CD4-positive, alpha-beta T cell treated with Interleukin-4 for 4 hours (primary cell): ENCODE data around the gene RAMP2.
"Not testable (repeated sequence)": the region's sequence is repeated elsewhere in the genome, so short reads cannot be mapped to it uniquely, and the experiment has no call there.

Experiments used
- DNase-seq: peaks from one replicate; pipeline ENCODE4 v3.0.0-alpha.2; 2020

RAMP2 gene

DNA sequence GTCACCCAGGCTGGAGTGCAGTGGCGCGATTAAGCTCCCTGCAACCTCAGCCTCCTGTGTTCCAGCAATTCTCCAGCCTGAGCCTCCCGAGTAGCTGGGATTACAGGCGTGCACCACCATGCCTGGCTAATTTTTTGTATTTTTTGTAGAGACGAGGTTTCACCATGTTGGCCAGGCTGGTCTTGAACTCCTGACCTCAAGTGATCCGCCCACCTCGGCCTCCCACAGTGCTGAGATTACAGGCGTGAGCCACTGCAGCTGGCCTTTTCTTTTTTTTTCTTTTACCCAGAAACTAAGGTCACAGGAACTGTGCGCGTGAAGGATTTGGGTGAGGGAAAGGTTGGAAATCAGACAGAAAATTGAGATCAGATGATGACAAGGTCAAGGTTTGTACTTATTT, 8.9 kb downstream of the RAMP2 start:
- not testable (repeated sequence) for DNase-seq

DNA sequence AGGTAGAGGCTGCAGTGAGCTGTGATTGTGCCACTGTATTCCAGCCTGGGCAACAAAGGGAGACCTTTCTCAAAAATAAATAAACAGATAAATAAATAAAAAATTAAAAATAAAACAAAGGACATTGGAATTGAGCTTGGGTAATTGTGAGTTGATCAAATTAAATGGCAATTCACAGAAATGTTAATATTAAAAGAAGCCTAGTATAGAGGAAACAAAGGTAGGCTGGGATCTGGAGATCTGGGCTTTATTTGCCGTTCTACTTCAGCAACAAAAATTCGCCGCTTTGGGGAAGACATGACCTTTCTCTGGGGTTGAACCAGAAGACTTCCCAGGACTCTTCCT, 11.9 kb downstream of the RAMP2 start:
- no peak for DNase-seq

DNA sequence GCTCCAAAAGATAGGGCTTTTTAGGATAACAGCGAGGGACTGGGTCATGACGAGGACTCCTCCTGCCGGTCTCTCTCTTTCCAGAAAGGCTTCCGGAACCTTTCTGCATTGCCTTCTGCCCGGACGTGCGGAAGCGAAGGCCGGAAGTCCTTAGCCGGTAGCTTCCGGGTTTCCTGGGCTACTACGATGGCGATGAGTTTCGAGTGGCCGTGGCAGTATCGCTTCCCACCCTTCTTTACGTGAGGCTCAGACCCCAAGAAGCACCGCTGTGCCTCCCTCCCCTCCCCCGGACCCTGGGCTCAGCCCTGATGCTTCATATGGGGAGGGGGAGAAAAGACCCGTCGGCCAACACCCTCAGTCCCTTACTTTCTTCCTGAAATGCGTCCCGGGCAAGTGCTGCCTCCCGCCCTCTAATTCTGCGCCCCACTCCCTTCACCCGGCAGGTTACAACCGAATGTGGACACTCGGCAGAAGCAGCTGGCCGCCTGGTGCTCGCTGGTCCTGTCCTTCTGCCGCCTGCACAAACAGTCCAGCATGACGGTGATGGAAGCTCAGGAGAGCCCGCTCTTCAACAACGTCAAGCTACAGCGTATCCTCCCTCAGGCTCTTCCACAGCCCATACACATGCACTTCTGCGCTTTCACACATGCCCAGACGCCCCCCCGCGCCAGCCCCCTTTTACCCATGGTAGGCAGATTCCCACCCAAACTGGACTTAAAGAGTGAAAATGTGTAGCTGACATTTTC, 12.4 kb downstream of the RAMP2 start, which contains the start of gene VPS25:
Gene VPS25, plus strand, starts transcription at position 160 of the 746 bp plus-strand sequence. Its CDS starts 27 bp downstream, at position 187.
- DNase-seq = peak; percentile 82

DNA sequence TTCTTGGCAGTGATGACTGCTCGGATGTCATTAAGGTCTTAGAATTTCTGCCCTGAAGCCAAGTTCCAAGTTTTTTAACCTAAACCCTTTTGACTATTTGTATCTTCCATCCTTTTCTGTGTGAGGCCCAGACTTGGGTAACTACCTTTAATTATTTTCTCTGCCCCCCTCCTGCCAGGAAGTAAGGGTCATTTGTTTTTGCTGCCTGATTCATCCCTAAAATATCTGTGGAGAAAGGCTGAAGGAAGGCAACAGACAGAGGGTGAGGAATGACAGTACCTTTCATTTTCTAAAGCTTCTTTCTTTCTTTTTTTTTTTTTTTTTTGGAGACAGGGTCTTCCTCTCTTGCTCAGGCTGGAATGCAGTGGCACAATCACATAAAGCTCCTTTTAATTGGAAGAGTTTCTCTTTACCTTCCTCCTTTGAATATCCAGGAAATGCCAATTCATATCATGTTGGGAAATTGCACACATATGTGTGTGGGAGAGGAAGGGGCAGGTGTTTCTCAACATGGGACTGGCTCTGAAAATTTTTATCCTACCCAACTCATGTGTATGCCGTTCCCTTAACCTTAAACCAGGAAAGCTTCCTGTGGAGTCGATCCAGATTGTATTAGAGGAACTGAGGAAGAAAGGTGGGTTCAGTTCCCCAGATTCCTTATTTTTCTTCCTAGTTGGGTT, 13.2 kb downstream of the RAMP2 start:
- no peak for DNase-seq

DNA sequence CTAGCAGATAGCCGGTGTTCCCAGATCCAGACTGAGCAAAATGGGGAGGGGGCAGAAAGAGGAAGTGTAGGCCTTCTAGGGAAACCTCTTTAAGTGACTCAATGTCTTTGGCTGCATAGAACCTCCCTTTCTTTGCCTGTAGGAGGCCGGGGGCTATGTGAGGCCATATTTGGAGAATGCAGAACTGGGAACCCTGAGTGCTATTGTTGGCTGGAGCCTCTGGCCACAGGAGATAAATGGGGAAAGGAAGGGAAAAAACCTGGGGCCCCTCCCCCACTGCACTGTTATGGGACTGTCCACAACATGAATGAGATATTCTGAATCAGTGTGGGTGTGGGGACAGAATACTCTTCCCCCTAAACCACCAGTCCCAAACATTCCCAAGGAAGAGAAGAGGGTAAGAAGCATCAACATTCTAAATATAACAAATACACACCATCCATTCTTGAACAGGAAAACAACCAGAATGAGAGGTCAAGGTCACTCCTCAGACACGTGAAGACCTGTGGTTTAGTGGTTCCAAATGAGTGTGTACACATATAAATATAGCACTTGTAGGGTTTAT, 14.6 kb downstream of the RAMP2 start:
- no peak for DNase-seq

DNA sequence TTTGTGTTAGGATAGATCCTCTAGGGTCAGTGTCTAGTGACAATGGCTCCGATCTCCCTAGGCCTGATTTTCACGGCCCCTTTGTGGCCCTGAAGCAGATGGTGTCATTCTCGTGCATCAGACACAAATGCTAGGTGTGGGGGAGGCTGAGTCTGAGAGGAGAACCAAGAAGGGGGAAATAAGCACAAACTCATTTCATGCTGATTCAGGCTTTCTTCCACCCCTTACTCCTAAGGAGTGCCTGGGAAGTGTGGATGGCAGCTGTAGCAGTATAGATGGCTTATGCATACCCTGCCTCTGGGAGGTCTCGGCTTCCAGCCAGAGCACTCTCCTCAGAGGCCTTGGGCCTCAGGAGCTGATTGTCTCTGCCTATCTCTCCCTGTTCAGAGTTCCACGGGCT, 17.5 kb downstream of the RAMP2 start:
- no peak for DNase-seq

DNA sequence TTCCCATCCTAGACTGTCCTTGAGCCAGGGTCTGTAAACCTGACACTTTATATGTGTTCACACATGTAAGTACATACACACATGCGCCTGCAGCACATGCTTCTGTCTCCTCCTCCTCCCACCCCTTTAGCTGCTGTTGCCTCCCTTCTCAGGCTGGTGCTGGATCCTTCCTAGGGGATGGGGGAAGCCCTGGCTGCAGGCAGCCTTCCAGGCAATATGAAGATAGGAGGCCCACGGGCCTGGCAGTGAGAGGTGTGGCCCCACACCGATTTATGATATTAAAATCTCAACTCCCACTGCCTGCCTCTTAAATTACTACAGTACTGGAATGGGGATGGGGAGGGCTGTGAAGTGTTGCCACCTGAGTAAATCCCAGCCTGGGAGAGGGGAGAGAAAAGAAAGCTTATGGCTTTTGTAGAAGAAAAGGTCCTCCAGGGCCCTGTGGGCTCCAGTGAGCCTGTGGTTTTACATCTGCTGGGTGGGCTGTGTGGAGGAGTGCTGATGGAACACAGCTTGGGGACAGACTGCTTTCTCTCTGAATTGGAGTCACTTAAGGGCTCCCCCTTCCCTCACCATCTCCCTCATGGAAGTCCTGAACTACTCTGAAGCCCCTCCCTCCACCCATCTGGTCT, 18.4 kb downstream of the RAMP2 start:
- DNase-seq = no peak

DNA sequence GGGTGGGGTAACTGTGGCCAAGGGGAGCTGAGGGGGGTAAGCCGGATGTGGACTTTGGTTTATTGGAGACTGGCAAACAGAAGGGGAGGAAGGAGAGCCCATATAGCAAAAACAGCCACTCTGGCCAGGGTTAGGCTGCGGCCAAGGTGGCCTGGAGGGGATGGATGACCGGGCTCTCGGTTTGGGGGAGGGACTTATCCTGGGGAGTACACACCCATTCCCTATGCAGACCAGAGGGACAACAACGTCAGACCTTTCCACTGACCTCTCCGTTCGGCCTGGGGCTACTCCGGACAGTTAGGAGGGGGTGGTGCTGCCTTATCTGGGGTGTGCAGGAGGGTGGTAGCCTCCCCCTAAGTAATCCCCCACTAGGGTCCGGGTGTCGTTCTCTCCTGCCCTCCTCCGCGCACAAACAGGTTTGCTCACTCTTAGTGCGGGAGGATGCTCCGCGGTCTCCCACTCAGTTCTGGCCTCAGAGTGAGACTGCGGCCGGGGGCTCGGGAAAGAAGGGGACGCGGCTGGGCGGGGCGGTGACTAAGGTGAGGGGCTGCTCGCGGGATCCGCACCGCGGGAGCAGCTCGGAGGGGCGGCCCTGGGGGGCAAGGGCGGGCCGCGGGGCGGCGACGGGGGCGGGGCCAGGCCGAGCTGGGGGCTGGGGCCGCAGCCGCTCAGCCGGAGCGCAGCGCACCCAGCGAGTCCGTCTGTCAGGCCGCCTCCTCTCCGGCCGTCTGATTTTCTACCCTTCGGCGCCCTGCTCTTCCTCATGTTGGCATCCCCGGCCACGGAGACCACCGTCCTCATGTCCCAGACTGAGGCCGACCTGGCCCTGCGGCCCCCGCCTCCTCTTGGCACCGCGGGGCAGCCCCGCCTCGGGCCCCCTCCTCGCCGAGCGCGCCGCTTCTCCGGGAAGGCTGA, 19.2 kb downstream of the RAMP2 start, which contains the start of gene WNK4:
Gene WNK4, plus strand, starts transcription at position 675 of the 915 bp plus-strand sequence. Its CDS starts 89 bp downstream, at position 764.
- no peak for DNase-seq

DNA sequence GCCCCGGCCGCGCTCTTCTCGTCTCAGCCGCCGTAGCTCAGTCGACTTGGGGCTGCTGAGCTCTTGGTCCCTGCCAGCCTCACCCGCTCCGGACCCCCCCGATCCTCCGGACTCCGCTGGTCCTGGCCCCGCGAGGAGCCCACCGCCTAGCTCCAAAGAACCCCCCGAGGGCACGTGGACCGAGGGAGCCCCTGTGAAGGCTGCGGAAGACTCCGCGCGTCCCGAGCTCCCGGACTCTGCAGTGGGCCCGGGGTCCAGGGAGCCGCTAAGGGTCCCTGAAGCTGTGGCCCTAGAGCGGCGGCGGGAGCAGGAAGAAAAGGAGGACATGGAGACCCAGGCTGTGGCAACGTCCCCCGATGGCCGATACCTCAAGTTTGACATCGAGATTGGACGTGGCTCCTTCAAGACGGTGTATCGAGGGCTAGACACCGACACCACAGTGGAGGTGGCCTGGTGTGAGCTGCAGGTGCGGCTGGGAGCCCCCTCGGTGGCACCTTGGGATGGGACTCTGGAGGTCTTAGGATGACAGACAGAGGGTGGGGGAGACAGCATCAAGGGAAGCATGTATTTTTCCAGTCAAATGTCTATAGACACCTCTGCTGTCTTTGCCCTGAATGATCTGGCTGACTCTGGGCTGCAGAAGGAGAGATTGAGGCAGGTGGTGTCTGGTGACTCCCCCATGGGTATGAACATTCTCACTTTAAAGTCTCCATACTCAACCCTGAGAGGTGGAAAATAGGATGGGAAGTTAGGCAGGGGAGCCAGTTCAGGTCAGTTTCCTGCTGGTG, 20.0 kb downstream of the RAMP2 start:
- no peak for DNase-seq

DNA sequence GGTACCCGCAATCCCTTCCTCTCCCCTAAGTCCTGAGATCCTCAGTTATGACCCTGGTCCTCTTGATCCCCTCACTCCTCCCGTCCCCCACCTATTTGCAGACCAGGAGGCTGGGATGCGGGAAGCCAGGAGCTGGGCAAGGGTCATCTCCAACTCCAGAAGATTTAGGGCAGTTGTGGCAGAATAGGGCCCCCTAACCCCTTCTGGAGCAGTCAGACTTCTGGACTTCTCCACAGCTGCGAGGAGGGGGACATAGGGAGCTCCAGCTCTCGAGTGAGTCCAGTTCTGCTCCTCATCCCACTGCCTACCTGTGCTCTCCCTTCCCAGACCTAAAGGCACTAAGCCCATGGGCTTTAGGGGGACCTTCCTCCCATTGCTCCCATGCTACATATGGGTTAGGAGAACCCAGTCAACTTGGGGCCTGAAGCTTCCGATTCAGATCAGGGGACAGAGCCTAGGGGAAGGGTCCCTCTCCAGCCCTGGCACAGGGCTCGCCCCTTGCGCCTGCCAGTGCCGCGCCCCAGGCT, 20.7 kb downstream of the RAMP2 start:
- no peak for DNase-seq

DNA sequence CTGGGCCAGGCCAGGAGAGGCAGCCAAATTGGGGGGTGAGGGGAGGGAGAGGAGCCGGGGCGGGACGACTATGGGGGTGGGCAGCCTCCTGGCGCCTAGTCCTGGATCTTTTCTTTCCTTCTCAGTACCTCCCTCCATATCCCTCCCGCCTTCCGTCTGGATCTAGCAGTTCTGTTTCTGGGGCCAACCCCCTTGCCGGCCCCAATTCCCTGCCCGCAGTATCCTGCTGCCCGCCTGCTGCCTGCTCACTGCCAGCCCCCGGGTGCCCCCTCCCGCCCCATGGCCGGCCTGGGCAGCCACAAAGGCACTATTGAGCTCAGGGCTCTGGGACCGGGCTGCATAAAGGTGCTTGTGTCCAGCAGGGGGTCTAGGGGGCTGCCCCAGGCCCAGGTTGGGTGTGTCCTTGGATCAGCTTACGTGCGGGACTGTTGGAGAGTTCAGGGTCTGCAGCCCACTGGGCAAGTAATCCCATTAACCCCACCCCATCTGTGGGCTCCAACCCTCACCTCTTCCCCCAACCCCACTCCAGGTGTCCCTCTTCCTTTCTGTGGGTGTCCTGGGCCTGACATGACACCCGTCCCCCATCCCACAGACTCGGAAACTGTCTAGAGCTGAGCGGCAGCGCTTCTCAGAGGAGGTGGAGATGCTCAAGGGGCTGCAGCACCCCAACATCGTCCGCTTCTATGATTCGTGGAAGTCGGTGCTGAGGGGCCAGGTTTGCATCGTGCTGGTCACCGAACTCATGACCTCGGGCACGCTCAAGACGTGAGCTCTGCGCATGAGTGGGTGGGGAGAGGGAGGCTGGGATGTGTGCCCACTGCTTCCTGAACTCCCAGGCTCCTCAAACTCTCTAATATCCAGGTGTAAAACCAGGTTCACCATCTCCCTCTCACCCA, 21.4 kb downstream of the RAMP2 start:
- DNase-seq = no peak

DNA sequence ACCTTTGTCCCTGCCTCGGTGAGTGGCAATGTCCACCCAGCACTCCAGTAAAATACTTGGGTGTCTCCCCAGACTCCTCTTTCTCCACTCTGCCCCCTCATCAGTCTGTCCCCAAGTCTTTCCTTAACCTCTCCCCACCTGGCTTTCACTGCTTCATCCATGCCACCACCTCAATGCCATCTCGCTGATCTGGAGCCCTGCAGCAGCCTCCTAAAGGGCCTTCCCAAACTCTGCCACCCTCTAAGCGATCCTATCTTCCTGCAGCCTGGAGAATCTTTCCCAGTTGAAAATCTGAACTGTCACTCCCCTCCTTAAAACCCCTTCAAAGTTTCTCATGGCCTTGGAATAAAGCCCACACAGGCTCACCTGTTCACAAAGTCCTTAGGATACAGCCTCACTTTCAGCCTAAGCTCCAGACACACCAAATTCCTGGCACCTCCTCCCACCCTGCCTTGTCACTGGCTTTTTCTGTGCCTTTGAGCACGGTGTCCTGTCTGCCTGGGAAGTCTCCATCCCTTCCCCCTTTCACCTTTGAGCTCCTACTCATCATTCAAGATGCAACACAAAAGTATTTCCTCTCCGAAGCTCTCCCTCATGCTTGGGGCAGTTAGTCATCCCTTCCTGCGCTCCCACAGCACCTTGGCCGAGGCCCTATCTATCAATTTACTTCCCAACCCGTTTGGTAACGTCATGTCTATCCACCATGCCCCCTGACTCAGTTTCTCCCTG, 22.2 kb downstream of the RAMP2 start:
- no peak for DNase-seq

DNA sequence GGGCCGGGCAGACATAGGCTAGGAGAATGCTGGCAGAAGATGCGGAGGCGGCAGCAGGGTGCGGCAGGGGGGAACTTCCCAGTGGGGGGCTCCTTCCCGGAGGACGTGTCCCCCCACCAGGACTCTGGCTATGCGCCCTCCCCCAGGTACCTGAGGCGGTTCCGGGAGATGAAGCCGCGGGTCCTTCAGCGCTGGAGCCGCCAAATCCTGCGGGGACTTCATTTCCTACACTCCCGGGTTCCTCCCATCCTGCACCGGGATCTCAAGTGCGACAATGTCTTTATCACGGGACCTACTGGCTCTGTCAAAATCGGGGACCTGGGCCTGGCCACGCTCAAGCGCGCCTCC, 22.7 kb downstream of the RAMP2 start:
- no peak for DNase-seq

DNA sequence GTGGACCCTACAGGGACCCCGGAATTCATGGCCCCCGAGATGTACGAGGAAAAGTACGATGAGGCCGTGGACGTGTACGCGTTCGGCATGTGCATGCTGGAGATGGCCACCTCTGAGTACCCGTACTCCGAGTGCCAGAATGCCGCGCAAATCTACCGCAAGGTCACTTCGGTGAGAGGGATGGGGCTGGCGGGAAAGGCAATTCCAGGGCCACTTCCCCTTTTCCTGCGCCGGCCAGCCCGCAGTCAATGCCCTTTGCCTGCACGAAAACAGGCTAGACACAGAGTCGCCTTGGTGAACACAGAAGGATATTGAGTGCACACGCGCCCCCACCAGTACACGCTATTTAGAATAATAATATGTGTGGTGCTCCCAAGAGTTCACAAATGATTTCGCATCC, 23.4 kb downstream of the RAMP2 start:
- no peak for DNase-seq

DNA sequence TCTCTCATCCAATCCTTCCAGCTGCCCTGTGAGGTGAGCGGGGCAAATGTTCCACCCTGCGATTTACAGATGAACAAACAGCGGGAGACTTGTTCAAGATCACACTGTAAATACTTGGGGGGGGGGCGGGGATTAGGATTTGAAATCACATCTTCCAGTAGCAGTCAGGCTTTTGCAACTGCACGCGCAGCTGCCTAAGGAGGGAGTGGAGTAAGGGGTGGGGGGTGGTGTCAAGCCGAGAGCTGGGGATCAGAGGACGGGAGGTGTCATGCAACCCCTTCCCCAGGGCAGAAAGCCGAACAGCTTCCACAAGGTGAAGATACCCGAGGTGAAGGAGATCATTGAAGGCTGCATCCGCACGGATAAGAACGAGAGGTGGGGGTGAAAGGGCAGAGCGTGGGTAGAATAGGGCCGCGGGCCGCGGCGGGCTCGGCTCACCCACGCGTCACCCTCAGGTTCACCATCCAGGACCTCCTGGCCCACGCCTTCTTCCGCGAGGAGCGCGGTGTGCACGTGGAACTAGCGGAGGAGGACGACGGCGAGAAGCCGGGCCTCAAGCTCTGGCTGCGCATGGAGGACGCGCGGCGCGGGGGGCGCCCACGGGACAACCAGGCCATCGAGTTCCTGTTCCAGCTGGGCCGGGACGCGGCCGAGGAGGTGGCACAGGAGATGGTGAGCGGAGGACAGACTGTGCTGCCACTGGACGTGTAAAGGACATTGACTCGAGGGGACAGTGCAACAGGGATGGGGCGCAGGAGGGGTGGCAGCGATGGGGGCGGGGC, 24.0 kb downstream of the RAMP2 start:
- DNase-seq = no peak

DNA sequence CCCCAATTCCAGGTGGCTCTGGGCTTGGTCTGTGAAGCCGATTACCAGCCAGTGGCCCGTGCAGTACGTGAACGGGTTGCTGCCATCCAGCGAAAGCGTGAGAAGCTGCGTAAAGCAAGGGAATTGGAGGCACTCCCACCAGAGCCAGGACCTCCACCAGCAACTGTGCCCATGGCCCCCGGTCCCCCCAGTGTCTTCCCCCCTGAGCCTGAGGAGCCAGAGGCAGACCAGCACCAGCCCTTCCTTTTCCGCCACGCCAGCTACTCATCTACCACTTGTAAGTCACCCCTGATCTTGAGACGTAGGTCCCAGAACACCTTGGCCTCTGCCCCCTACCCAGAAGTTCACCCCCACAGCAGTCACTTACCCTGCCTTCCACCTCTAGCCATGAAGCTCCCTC, 26.2 kb downstream of the RAMP2 start:
- no peak for DNase-seq

DNA sequence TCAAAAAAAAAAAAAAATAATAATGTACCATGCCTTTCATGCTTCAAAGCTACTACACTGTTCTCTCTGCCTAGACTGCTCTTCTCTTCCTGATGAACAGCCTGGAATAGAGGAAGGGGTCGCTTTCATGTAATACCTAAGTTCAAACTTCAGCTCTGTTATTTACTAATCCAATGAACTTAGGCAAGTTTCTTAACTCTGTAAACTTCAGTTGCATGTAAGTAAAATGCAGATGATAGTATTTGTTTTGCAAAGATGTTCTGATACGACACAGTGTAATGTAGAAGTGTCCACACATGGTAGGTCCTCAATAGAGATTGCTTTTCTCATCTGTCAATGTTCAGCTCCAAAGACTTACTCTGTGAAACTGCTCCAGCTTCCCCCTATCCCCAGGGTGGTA, 30.9 kb downstream of the RAMP2 start:
- no peak for DNase-seq

DNA sequence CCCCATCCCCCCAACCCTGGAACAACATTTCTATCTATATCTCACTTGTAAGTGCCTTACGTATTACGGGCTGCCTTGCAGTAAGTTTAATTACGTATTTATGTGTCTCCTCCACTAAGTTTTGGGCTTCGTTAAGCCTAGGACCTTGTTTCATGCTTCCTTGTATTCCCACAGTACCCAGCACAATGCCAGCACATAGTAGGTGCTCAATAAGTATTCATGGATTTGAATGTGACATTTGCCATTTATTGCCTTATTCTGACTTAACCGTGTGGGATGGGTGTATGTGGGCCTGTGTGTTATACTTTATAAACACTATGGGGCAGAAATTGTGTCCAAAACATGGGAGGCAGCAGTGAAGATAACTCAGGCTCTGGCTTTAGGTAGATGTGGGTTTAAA, 31.5 kb downstream of the RAMP2 start:
- no peak for DNase-seq

DNA sequence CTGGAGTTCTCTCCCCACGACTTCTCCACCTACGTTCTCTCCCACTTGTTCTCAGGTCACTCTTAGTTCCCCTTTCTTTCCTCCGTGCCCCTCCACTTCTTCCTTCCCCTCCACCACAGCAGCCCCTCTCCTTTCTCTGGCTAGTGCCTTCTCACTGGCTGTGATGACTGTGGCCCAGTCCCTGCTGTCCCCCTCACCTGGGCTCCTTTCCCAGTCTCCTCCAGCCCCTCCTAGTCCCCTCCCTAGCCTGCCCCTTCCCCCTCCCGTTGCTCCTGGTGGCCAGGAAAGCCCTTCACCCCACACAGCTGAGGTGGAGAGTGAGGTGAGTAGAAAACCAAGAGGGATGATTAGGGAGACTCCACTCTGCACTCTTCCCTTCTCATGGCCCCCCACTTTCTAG, 34.0 kb downstream of the RAMP2 start:
- DNase-seq = no peak
